Forelimb muscle (tissue), 1 donor: Measurements from ENCODE around the gene SESN1. TPM values are rescaled to one million over a fixed set of nuclear protein-coding genes. Genes with fewer than 3 reads are reported as not detected.
A peak's percentile ranks its signal among the peaks of the same experiment; 100 is the strongest.

ENCODE experiments used
- DNase-seq: peaks from one replicate; pipeline ENCODE4 v3.0.0-alpha.2; 2013; ENCODE audit warnings: low read depth
- polyA plus RNA-seq: library from polyadenylated mRNA; unstranded; fragments of 120-200 nt; gene quantifications from one replicate; pipeline ENCODE4 v1.2.1, GENCODE V29; 2013; ENCODE audit not compliant: insufficient read length

The SESN1 gene
- polyA plus RNA-seq, 1 donor: 49.9 TPM

GRCh38 chr6:109029313-109029712 lies 65.3 kb downstream of the SESN1 start:
- no peak for DNase-seq

DNA sequence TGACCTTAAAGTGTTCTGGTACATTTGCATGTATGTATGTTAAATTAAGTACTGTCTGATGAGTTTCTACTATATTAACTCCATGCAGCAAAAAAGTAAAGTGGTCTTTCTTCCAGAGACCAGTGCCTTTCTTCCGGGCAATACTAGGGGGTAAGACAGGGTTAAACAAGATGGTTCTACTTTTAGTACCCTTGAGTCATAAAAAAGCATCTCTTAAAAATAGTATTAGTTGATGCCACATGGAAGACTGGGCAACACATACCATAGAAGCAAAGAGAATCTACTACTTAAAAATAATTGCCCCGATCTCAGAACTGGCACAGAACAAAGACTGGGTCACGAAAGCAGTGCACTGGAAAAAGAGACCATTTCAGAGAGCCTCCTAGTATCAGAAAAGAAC lies 66.2 kb downstream of the SESN1 start:
- no peak for DNase-seq

DNA sequence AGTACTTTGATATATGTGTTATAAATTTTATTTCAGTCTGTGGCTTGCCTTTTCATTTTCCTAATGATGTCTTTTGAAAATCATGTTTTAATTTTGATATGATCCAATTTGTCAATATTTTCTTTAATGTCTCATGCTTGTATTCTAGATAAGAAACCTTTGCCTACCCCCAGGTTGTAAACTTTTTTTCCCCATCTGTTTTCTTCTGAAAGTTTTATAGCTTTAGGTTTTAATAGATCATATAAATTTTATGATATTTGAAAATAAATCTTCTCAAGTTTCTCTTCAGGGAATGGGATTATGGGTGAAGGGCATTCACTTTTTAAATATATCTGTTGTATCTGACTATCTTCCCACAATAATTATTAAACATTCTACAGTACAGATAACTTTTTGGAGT lies 66.7 kb downstream of the SESN1 start:
- DNase-seq: no peak

DNA sequence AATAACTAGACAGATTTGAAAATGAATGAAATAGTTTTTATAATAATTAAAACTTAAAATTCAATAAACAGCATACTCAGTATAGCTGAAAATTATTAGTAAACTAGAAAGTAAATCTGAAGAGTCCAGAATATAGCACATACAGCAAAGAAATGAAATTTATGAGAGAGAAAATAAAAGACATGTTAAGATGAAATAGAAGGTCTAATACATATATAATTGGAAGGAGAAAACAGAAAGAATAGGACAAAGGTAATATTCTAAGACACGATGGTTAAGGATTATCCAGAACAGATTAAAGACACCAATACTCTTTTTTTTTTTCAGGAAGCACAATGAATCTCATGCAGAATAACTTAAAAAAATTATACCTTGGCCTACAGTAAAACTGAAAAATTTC lies 69.0 kb downstream of the SESN1 start:
- no peak for DNase-seq

DNA sequence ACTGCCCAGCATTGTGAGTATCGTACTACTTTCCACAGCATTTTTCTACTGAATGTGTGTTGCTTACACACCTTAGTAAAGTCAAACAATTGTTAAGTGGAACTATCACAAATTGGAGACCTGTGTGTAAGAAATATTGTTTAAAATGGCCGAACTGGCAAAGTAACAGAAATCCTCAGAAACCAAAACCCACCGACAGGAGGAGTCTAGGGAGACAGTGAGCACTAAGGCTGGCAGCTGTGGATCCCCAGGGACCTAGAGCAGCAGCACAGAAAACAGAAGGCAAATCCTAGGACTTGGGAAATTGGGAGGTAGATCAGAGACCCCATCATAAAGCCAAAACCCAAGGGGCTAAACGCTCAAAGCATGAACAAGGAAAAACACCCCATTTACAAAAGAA lies 69.9 kb downstream of the SESN1 start:
- no peak for DNase-seq

GRCh38 chr6:109024368-109024767 lies 70.3 kb downstream of the SESN1 start:
- DNase-seq: no peak

DNA sequence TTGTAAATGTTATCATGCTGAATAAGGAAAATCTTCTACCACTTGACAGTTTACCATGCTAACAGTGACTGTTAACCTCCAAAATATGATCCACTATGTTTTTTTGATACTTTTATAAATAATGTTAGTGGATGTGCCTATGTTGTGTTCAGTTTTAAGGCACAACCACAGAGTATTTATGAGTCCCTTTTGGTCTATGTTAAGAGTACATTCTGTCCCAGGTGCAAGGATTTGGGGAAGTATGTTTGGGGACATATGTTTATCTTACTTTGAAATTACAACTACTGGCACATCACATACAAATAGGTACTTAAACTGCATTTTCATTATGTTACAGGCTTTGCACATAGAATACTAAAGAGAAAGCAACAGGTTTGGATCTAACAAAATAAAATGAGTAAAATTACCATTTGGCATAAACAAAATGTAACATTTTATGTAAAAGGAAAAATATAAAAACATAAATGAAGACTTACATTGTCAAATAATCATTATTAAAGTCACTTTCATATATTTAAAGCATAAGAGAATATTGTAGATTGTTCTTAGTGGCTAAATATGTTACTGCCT lies 71.2 kb downstream of the SESN1 start:
- DNase-seq: no peak

GRCh38 chr6:109021870-109022269 lies 72.8 kb downstream of the SESN1 start:
- no peak for DNase-seq

DNA sequence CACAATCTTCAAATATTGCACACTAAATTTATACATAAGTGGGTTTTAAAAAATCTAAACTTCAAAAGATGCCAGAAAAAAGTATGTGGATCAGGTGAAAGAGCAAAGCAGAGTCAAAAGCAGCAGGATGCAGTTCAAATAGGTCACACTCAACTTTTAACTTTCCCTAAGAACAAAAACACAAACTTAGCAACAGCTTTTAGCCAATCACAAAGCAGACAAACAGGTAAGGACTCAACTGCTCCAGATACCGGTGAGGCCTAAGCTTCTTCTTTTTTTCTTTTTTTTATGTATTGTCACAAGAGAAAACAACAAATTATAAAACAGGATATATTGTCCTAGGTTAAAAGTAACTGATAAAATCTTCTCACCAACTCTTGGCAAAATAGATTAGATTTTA lies 74.7 kb downstream of the SESN1 start:
- DNase-seq: no peak

- DNase-seq: no peak
Observed at GRCh38 chr6:109015176-109015575, 79.5 kb downstream of the SESN1 start.

DNA sequence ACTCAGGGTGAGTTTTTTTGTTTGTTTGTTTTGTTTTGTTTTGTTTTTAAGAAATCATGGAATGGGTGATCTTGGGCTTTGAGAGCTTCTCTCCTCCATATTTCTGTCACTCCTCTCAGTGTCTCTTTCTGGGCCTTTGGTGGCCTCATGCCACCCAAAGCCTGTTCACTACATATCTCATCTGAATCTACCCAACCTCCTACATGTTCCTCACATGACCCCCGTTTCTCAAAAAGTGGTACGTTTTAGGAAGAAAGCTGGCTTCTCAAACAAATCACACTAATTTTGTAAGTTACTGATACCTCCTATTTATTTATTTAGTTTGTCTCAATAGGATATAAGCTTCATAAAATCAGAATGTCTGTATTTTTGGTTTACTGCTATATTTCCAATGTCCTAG lies 80.0 kb downstream of the SESN1 start:
- no peak for DNase-seq

DNA sequence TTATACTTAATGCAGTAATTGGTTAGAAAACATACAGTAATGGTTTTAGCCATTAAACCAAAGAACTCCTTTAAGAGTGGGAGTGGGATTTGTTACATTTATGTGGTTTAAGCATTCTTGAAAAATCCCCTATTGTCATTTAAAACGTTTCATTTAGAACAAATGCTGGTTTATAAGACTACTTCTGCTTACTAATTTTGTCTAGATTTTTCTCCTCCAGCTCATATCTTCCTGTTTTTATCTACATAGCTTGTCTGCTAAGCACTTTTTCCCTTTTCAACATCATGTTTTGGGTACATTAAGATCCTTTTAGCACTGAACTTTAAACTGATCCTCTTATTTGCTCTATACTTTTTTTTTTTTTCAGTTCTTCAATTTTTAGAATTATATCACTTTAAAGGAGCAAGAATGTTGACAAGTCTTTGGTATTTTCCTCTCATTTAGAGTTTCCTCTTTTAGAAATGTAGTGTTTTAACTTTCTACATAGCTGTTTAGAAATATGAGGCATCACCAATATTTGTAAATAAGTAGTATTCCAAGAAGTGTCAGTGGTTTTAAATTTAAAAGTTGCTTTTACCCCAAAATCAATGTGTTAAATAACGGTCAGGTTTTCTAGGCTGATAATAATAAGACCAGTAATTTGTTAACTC lies 80.9 kb downstream of the SESN1 start:
- DNase-seq: no peak

DNA sequence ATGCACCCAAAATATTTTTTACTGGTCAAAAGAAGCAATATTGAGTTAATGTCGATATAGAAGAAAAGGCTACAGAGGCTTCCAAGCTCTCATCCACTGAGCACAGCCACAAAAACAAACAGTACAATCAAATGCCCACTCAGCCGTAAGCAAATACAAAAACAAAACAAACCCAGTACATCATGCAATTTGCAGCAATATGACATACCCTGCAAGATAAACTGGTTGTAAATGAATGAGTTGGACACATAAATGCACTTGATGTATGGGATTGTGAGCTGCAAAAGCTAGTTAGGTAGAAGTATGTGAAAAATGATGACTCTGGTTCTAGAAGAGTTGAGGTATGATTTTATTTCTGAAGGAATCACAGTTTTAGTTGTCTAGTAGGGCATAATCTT lies 83.9 kb downstream of the SESN1 start:
- DNase-seq: no peak

- DNase-seq: no peak
Observed at GRCh38 chr6:109009962-109010704, 84.5 kb downstream of the SESN1 start.

DNA sequence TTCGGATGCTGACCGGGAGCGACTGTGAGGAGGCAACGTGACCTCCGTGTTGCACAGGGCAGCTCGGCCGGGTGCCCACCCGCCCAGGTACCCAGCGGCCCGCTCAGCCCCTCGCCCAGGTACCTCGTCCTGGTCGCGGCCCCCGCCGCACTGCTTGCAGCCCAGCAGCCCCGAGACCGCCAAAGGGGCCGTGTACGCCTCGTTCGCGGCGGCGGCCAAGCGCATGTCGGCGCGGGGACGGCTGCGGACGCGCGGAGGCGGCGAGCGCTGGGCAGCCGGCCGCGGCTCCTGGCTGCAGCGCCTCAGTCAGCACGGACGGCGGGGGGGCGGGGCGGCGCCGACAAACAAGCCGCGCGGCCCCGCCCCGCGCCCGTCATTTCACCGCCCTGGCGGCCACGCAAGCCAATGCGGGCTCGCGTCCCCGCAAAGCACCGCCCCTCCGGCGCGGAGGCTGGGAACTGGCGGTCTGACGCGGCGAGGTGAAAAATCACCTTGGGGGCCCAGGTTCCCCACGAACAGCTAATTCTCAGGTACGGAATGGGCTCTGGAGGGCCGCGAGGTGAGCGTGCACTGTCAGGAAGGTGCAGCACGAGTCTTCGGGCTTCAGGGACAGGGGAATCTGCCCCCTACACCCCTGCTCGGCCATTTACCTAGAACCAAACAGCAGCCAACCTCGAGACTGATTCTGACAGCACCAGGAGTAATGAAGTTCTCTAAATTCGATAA lies 85.2 kb downstream of the SESN1 start:
- DNase-seq: peak; percentile 80

- no peak for DNase-seq
Observed at GRCh38 chr6:109008537-109009235, 86.0 kb downstream of the SESN1 start.

- no peak for DNase-seq
Observed at GRCh38 chr6:109008054-109008453, 86.6 kb downstream of the SESN1 start.

- no peak for DNase-seq
Observed at GRCh38 chr6:109007521-109007920, 87.1 kb downstream of the SESN1 start.

DNA sequence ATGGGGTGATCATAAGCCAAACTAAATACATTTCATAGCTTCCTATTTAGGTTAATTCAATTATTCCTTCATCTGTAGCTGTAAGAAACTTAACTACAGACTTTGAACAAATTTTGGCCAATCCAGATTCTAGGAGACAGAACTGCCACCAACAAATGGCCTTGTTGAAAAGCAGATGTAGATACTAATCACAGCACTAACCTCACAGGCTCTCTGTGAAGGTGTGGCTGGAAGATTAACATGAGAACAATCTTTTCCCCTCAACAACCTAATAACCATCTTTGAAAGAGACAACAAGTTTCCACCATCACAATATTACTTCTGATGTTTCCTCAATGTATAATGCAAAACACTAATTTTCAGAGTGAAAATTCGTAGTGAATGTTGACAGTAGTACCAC lies 87.8 kb downstream of the SESN1 start:
- no peak for DNase-seq

DNA sequence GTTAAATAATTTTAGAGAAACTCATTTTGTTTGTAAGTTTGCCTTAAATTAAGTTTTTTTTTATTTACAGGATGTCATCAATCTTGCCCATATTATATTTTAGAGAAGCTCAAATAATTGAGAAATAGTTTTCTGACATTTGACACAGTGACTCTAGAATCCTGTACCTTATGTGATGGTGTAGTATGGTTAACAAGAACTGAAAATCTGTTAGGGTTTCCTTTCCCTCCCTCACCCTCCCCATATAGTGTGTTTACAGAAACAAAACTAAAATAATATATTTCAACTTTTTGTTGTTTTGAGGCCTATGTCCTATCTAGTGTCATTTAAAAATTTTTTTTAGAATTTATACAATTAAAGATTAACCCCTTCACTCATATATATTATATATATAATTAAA lies 91.8 kb downstream of the SESN1 start:
- no peak for DNase-seq

- no peak for DNase-seq
Observed at GRCh38 chr6:109002051-109002697, 92.5 kb downstream of the SESN1 start.
